H1 (cell line): ENCODE data around the gene DHRS7B. TPM values are rescaled to one million over a fixed set of nuclear protein-coding genes. Genes with fewer than 3 reads are reported as not detected.

Source experiments
- MAX ChIP-seq: IDR thresholded peaks from 2 replicates; pipeline ENCODE4 v1.6.1; 2012; ENCODE audit warnings: inconsistent platforms
- polyA plus RNA-seq, 7 experiments: library from polyadenylated mRNA; depleted of rRNA in 3 of 7; stranded (reverse) in 5 of 7; unstranded in 2 of 7; fragments of >200 nt in 5 of 7; fragments of 200-250 nt in 2 of 7; gene quantifications; 1 replicate in 5 of 7; 2 replicates in 1 of 7; 4 replicates in 1 of 7; pipeline versions ENCODE4 v1.2.1 to v1.2.3, GENCODE V29; 2011 to 2013; ENCODE audit warnings: missing spikeins in 2 of 7, mixed read lengths in 2 of 7
- total RNA-seq: library from RNA; stranded (reverse); fragmentation: NEBNext Ultra II Directional; extraction: Animal tissue kit (Norgen Biotek cat#: 25700); gene quantifications from 2 replicates; pipeline ENCODE4 v1.2.1, GENCODE V29; 2021

DHRS7B gene
- total and polyA plus RNA-seq, 2 of the 8 experiments (the other 6 are each of a cell fraction or from before 2014, with no cell fraction given): 11.0 to 27.9 TPM

DNA sequence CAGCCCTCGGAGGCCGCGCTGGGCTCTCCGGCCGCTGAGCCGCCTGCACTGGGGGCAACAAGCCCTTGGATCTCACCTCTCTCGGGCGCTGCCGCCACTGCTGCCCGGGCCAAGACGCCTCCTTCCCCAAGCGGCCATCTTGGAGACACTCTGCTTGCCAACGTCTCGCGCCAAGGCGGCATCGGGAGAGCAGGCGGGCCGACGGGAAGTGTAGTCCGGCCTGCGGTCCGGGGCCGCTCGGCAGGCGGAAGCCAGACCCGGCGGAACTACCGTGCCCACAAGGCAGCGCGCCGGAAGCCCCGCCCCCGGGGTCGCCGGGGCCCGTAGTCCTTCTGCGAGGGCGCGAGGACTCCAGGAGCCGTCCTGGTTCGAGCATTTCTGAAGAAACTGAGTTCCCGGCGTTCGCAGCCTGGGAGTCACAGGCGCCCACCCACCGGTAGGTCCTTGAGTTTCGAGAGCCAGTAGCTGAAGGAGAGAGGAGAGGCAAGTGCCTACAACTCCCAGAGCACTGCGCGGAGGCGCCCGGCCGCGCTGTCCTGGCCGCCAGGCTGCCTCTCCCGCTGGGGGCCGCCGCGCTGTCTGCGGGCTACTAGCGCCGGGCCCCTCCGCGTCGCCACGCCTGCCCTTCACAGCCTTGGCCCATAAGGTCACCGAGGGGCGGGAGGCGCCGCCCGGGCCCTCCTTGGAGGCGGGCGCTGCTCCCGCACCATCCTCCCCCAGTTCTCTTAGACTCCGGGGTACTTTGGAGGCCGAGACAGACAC, 87.4 kb downstream of the DHRS7B start, which contains the start of gene TMEM11 (continued):
- no peak for TF ChIP-seq MAX
- TF ChIP-seq, all 59 proteins: peak for 18
